Mucosa of stomach (tissue), 1 donor: ENCODE results near the gene IL20RA.
"Not testable (repeated sequence)": the region's sequence is repeated elsewhere in the genome, so short reads cannot be mapped to it uniquely, and the experiment has no call there.

Source experiments
- H3K27me3 ChIP-seq: one replicate; pipeline ENCODE4 v1.7.0; 2013; ENCODE audit warnings: mild to moderate bottlenecking, low read length; ENCODE audit not compliant: control insufficient read depth, insufficient read depth
- H3K36me3 ChIP-seq: one replicate; pipeline ENCODE4 v1.7.0; 2013; ENCODE audit warnings: low read length; ENCODE audit not compliant: control insufficient read depth, insufficient read depth
- H3K4me1 ChIP-seq: one replicate; pipeline ENCODE4 v1.7.0; 2013; ENCODE audit warnings: mild to moderate bottlenecking, low read length; ENCODE audit not compliant: control insufficient read depth, insufficient read depth
- H3K4me3 ChIP-seq: one replicate; pipeline ENCODE4 v1.7.0; 2013; ENCODE audit warnings: low read length
- H3K9ac ChIP-seq: one replicate; pipeline ENCODE4 v1.7.0; 2013; ENCODE audit warnings: mild to moderate bottlenecking, low read length, moderate library complexity
- H3K9me3 ChIP-seq: one replicate; pipeline ENCODE4 v1.7.0; 2013; ENCODE audit warnings: mild to moderate bottlenecking, low read length, moderate library complexity; ENCODE audit not compliant: control insufficient read depth
- donor health status: Pancreatic carcinoma.

The IL20RA gene

GRCh38 chr6:137075790-137076189 lies 31.0 kb upstream of the IL20RA start:
- not testable (repeated sequence) for H3K9ac ChIP-seq, H3K4me1 ChIP-seq, H3K36me3 ChIP-seq, H3K27me3 ChIP-seq, H3K9me3 ChIP-seq, H3K4me3 ChIP-seq

GRCh38 chr6:137070303-137070702 lies 25.5 kb upstream of the IL20RA start:
- Histone ChIP-seq H3K4me3 (no peak overlapping the region), H3K9me3 (no peaks in the 10 kb centered on the region), H3K36me3 (no peaks in the 10 kb centered on the region), H3K27me3 (no peaks in the 10 kb centered on the region), H3K9ac (no peak overlapping the region), H3K4me1 (no peaks in the 10 kb centered on the region)

- Histone ChIP-seq H3K4me1 (no peaks in the 10 kb centered on the region), H3K36me3 (no peaks in the 10 kb centered on the region), H3K9me3 (no peaks in the 10 kb centered on the region), H3K27me3 (no peaks in the 10 kb centered on the region), H3K9ac (no peak overlapping the region), H3K4me3 (no peak overlapping the region)
These were observed 22.6 kb upstream of the IL20RA start for GRCh38 chr6:137067399-137067798.

GRCh38 chr6:137058037-137058436 lies 13.3 kb upstream of the IL20RA start:
- Histone ChIP-seq H3K36me3 (no peaks in the 10 kb centered on the region), H3K4me1 (no peaks in the 10 kb centered on the region), H3K9me3 (no peaks in the 10 kb centered on the region), H3K27me3 (no peaks in the 10 kb centered on the region), H3K9ac (no peak overlapping the region), H3K4me3 (no peak overlapping the region)

GRCh38 chr6:137056121-137056880 lies 11.5 kb upstream of the IL20RA start:
- no peaks in the 10 kb centered on the region for H3K36me3 ChIP-seq
- H3K27me3 ChIP-seq, result no peaks in the 10 kb centered on the region
- no peak overlapping the region for H3K9ac ChIP-seq
- H3K9me3 ChIP-seq, result no peaks in the 10 kb centered on the region
- H3K4me3 ChIP-seq, result no peak overlapping the region
- H3K4me1 ChIP-seq, result no peaks in the 10 kb centered on the region

GRCh38 chr6:137051790-137052472 lies 7.2 kb upstream of the IL20RA start:
- Histone ChIP-seq H3K27me3 (no peaks in the 10 kb centered on the region), H3K4me3 (no peak overlapping the region), H3K9me3 (no peaks in the 10 kb centered on the region), H3K9ac (no peak overlapping the region), H3K4me1 (peaks cover 5% of the 10 kb centered on the region), H3K36me3 (no peaks in the 10 kb centered on the region)

GRCh38 chr6:137049095-137049494 lies 4.3 kb upstream of the IL20RA start:
- no peak overlapping the region for H3K4me3 ChIP-seq
- no peaks in the 10 kb centered on the region for H3K9me3 ChIP-seq
- no peaks in the 10 kb centered on the region for H3K36me3 ChIP-seq
- H3K27me3 ChIP-seq, result no peaks in the 10 kb centered on the region
- H3K4me1 ChIP-seq, result peaks cover 5% of the 10 kb centered on the region
- H3K9ac ChIP-seq, result no peak overlapping the region

GRCh38 chr6:137046871-137047412 lies 2.2 kb upstream of the IL20RA start:
- no peaks in the 10 kb centered on the region for H3K36me3 ChIP-seq
- H3K27me3 ChIP-seq, result no peaks in the 10 kb centered on the region
- no peak overlapping the region for H3K9ac ChIP-seq
- H3K4me3 ChIP-seq, result no peak overlapping the region
- no peaks in the 10 kb centered on the region for H3K9me3 ChIP-seq
- peaks cover 14% of the 10 kb centered on the region for H3K4me1 ChIP-seq

- Histone ChIP-seq H3K9ac (peak overlapping the region; percentile 84), H3K4me3 (peak overlapping the region; percentile 73), H3K4me1 (peaks cover 16% of the 10 kb centered on the region), H3K27me3 (no peaks in the 10 kb centered on the region), H3K36me3 (no peaks in the 10 kb centered on the region), H3K9me3 (no peaks in the 10 kb centered on the region)
These were observed 541 bp upstream of the IL20RA start for GRCh38 chr6:137045222-137045789.

- H3K36me3 ChIP-seq, result no peaks in the 10 kb centered on the region
- H3K4me3 ChIP-seq, result peak overlapping the region; percentile 73
- peak overlapping the region; percentile 84 for H3K9ac ChIP-seq
- H3K9me3 ChIP-seq, result no peaks in the 10 kb centered on the region
- H3K4me1 ChIP-seq, result peaks cover 17% of the 10 kb centered on the region
- H3K27me3 ChIP-seq, result no peaks in the 10 kb centered on the region
These were observed 927 bp downstream of the IL20RA start for GRCh38 chr6:137043710-137044365.

GRCh38 chr6:137040393-137040792 lies 4.4 kb downstream of the IL20RA start:
- Histone ChIP-seq H3K4me1 (peaks cover 32% of the 10 kb centered on the region), H3K9ac (no peak overlapping the region), H3K9me3 (no peaks in the 10 kb centered on the region), H3K4me3 (no peak overlapping the region), H3K36me3 (no peaks in the 10 kb centered on the region), H3K27me3 (no peaks in the 10 kb centered on the region)

GRCh38 chr6:137039010-137039409 lies 5.8 kb downstream of the IL20RA start:
- Histone ChIP-seq H3K4me1 (peaks cover 32% of the 10 kb centered on the region), H3K4me3 (no peak overlapping the region), H3K9me3 (no peaks in the 10 kb centered on the region), H3K27me3 (no peaks in the 10 kb centered on the region), H3K9ac (no peak overlapping the region), H3K36me3 (no peaks in the 10 kb centered on the region)
